K562 (cell line): ENCODE data around the gene SAMD11. TPM values are rescaled to one million over a fixed set of nuclear protein-coding genes. Genes with fewer than 3 reads are reported as not detected.

ENCODE experiments used
- ATAC-seq: fragments of 200-7000 bp; cut with Tn5 transposase; 3 replicates; pipeline ENCODE4 v1.9.1; 2020; ENCODE audit warnings: moderate library complexity
- BruUV-seq: library from RNA; stranded (reverse); fragments of 400-500 nt; replicated peaks from 2 replicates; lab custom pipeline; 2021; lab: Mats Ljungman, UMichigan
- CTCF ChIA-PET: fragments of 300-600 bp; formaldehyde crosslinking; extraction: SDS; loops from one replicate; lab custom pipeline; 2021; ENCODE audit warnings: low intra/inter-chr PET ratio; lab: Yijun Ruan, JAX
- POLR2A ChIA-PET: fragments of 300-600, 350-650 bp; sonication (Branson Sonifier 250); formaldehyde crosslinking; extraction: SDS; loops from one replicate; lab custom pipeline; 2021; ENCODE audit warnings: antibody characterized with exemption, inconsistent platforms; lab: Yijun Ruan, JAX
- DNase-seq, 4 experiments: peaks; one replicate each; pipeline versions ENCODE4 v3.0.0 to v3.0.0-alpha.2; 2011 to 2018; ENCODE audit warnings: low spot score in 3 of 4, mixed read lengths in 3 of 4; ENCODE audit errors: extremely low read depth in 1 of 4
- FAIRE-seq: peaks from 2 replicates; lab custom pipeline; 2011; peaks lifted over from hg19 to GRCh38; lab: Jason Lieb, UNC
- H2AFZ ChIP-seq: 2 replicates; pipeline ENCODE4 v1.6.0; 2011; ENCODE audit warnings: low read depth, low read length, control low read depth, inconsistent platforms
- H3K27ac ChIP-seq: fragments of 200-600 bp; 3 replicates; pipeline ENCODE4 v1.8.0; 2011; ENCODE audit warnings: low read depth, mild to moderate bottlenecking, control low read depth, inconsistent platforms, low read length, moderate library complexity, mixed read lengths; ENCODE audit errors: extremely low read depth
- H3K27me3 ChIP-seq, 2 experiments: fragments of 300-600 bp in 1 of 2; 2 replicates in 1 of 2; 3 replicates in 1 of 2; pipeline versions ENCODE4 v1.6.0 to v1.8.0; 2011; ENCODE audit warnings: inconsistent platforms in 2 of 2, low read length in 2 of 2, mild to moderate bottlenecking in 1 of 2, mixed read lengths in 1 of 2, moderate library complexity in 1 of 2; ENCODE audit not compliant: control insufficient read depth in 2 of 2, insufficient read depth in 2 of 2
- H3K36me3 ChIP-seq: fragments of 300-600 bp; 3 replicates; pipeline ENCODE4 v1.8.0; 2011; ENCODE audit warnings: mild to moderate bottlenecking, low read length, inconsistent platforms; ENCODE audit not compliant: control insufficient read depth, insufficient read depth
- H3K4me1 ChIP-seq, 2 experiments: fragments of 200-600 bp in 1 of 2; replicated peaks in 1 of 2; 2 replicates in 1 of 2; 3 replicates in 1 of 2; pipeline versions ENCODE4 v1.5.1 to v1.8.0; 2011; ENCODE audit warnings: inconsistent platforms in 2 of 2, low read length in 2 of 2, mild to moderate bottlenecking in 1 of 2, mixed read lengths in 1 of 2, moderate library complexity in 1 of 2; ENCODE audit not compliant: control insufficient read depth in 2 of 2, insufficient read depth in 2 of 2
- H3K4me2 ChIP-seq: 2 replicates; pipeline ENCODE4 v1.6.1; 2011; ENCODE audit warnings: low read length, control low read depth, inconsistent platforms, mixed read lengths; ENCODE audit not compliant: insufficient read depth
- H3K4me3 ChIP-seq: fragments of 200-600 bp; sonication (generic), shearing (Covaris generic); 2 replicates; pipeline ENCODE4 v1.5.1; 2016; ENCODE audit warnings: control low read depth, inconsistent platforms
- H3K79me2 ChIP-seq: fragments of 200-600 bp; 3 replicates; pipeline ENCODE4 v1.8.0; 2011; ENCODE audit warnings: low read length, inconsistent platforms; ENCODE audit not compliant: control insufficient read depth, insufficient read depth
- H3K9ac ChIP-seq, 2 experiments: 2 replicates each; pipeline versions ENCODE4 v1.6.0 to v1.6.1; 2011; ENCODE audit warnings: low read depth in 2 of 2, low read length in 2 of 2, control low read depth in 1 of 2, inconsistent platforms in 1 of 2, mild to moderate bottlenecking in 1 of 2, mixed read lengths in 1 of 2; ENCODE audit not compliant: insufficient read depth in 1 of 2
- H3K9me1 ChIP-seq: one replicate; pipeline ENCODE4 v1.6.0; 2011; ENCODE audit warnings: inconsistent platforms, mild to moderate bottlenecking, low read length, moderate library complexity; ENCODE audit not compliant: control insufficient read depth, insufficient read depth
- H3K9me3 ChIP-seq: replicated peaks from 2 replicates; pipeline ENCODE4 v1.5.1; 2011; ENCODE audit warnings: low read depth, low read length, inconsistent platforms; ENCODE audit not compliant: control insufficient read depth, insufficient read depth
- H4K20me1 ChIP-seq: replicated peaks from 2 replicates; pipeline ENCODE4 v1.6.1; 2011; ENCODE audit warnings: low read length, inconsistent platforms, mixed read lengths; ENCODE audit not compliant: control insufficient read depth, insufficient read depth
- DDX20 ChIP-seq: fragments of 450-650 bp; IDR thresholded peaks from 2 replicates; pipeline ENCODE4 v1.6.1; 2016; ENCODE audit warnings: missing genetic modification characterization, low read depth, mild to moderate bottlenecking, missing compliant biosample characterization, moderate library complexity
- JUNB ChIP-seq: fragments of 450-650 bp; formaldehyde crosslinking; conservative IDR thresholded peaks from 2 replicates; pipeline ENCODE4 v1.4.0; 2020; ENCODE audit warnings: mild to moderate bottlenecking
- MED1 ChIP-seq: sonication (generic); formaldehyde crosslinking; IDR thresholded peaks from 2 replicates; pipeline ENCODE4 v1.8.1; 2023; ENCODE audit warnings: missing genetic modification reagents, borderline replicate concordance
- NCOA4 ChIP-seq: fragments of 450-650 bp; IDR thresholded peaks from 2 replicates; pipeline ENCODE4 v1.6.1; 2018; ENCODE audit warnings: mild to moderate bottlenecking; ENCODE audit not compliant: partially characterized antibody
- NR2C2 ChIP-seq, 2 experiments: fragments of 200-800 bp in 1 of 2; sonication (Bioruptor generic) in 1 of 2; sonication (generic) in 1 of 2; formaldehyde crosslinking in 1 of 2; IDR thresholded peaks; 2 replicates each; pipeline versions ENCODE4 v1.6.1 to v1.8.0; 2016 to 2022; ENCODE audit warnings: mild to moderate bottlenecking in 1 of 2, missing compliant biosample characterization in 1 of 2, missing genetic modification characterization in 1 of 2, missing genetic modification reagents in 1 of 2
- SNRNP70 ChIP-seq: fragments of 200-400 bp; formaldehyde crosslinking; optimal IDR thresholded peaks from 2 replicates; pipeline ENCODE3; 2017; ENCODE audit warnings: low read depth, low read length
- STAG1 ChIP-seq: sonication (generic); formaldehyde crosslinking; IDR thresholded peaks from 2 replicates; pipeline ENCODE4 v1.5.0; 2020; ENCODE audit warnings: missing genetic modification reagents, borderline replicate concordance
- TEAD1 ChIP-seq, 2 experiments: fragments of 450-650 bp in 1 of 2; sonication (generic) in 1 of 2; formaldehyde crosslinking; IDR thresholded peaks; 2 replicates each; pipeline versions ENCODE4 v1.4.0 to v1.8.0; 2020 to 2022; ENCODE audit warnings: mild to moderate bottlenecking in 2 of 2, missing genetic modification reagents in 1 of 2
- TEAD4 ChIP-seq, 2 experiments: sonication (generic) in 1 of 2; formaldehyde crosslinking in 1 of 2; IDR thresholded peaks; 2 replicates each; pipeline versions ENCODE4 v1.6.1 to v1.8.0; 2012 to 2022; ENCODE audit warnings: borderline replicate concordance in 1 of 2, inconsistent platforms in 1 of 2, low read length in 1 of 2, mild to moderate bottlenecking in 1 of 2, missing genetic modification reagents in 1 of 2
- ZNF212 ChIP-seq: fragments of 450-650 bp; formaldehyde crosslinking; IDR thresholded peaks from 2 replicates; pipeline ENCODE4 v1.4.0; 2020; ENCODE audit warnings: mild to moderate bottlenecking
- ZNF24 ChIP-seq: fragments of 450-650 bp; IDR thresholded peaks from 2 replicates; pipeline ENCODE4 v1.6.1; 2016
- ZNF347 ChIP-seq: fragments of 450-650 bp; formaldehyde crosslinking; IDR thresholded peaks from 2 replicates; pipeline ENCODE4 v1.4.0; 2020; ENCODE audit warnings: low read depth, mild to moderate bottlenecking, moderate library complexity
- WGBS: fragments of 100-300 bp; shearing (Covaris generic); methylation state at CpG from one replicate; pipeline ENCODE4 v1.1.6; 2016; ENCODE audit warnings: low coverage, mixed read lengths; ENCODE audit not compliant: insufficient coverage; ENCODE audit errors: missing lambda C conversion rate; 5-methylcytosine and 5-hydroxymethylcytosine counted together
- in situ Hi-C: fragments of 300-500 bp; cut with MboI; formaldehyde crosslinking; loops from 4 replicates; pipeline ENCODE4 v1.15.0; 2018; ENCODE audit warnings: inconsistent platforms, mixed read lengths
- intact Hi-C: fragments of 100-400 bp; cut with micrococcal nuclease; formaldehyde crosslinking; loops from 2 replicates; pipeline ENCODE4 v1.14.2; 2022
- polyA plus RNA-seq, 8 experiments: library from polyadenylated mRNA; depleted of rRNA in 4 of 8; stranded (reverse) in 5 of 8; unstranded in 3 of 8; fragments of >200 nt; fragmentation: Nextera tagmentation in 2 of 8; fragmentation: Illumina TruSeq in 1 of 8; extraction: Ambion mirVana in 2 of 8; extraction: Trizol in 1 of 8; gene quantifications; 2 replicates each; pipeline versions ENCODE4 v1.2.1 to v1.2.3, GENCODE V29; 2011 to 2014; ENCODE audit warnings: inconsistent platforms in 1 of 8, missing spikeins in 1 of 8
- total RNA-seq, 7 experiments: library from RNA; depleted of rRNA in 6 of 7; stranded (reverse); fragments of >200 nt in 6 of 7; fragmentation: Illumina TruSeq in 2 of 7; extraction: Trizol in 2 of 7; gene quantifications; 2 replicates each; pipeline versions ENCODE4 v1.2.1 to v1.2.3, GENCODE V29; 2011 to 2021; ENCODE audit warnings: low replicate concordance in 1 of 7
- TF ChIP-seq, protein P1 (sequence below): IDR thresholded peaks from 2 replicates; pipeline ENCODE4 v1.6.1; 2012; ENCODE audit warnings: low read depth, low read length, improper control_type of control experiment, borderline replicate concordance
- TF ChIP-seq, protein P2 (sequence below): fragments of 250-450 bp; sonication (Bioruptor Pico); IDR thresholded peaks from 2 replicates; pipeline ENCODE4 v1.8.0; 2021; ENCODE audit warnings: moderate library complexity, mild to moderate bottlenecking, inconsistent platforms
- TF ChIP-seq, protein P3 (sequence below), 2 experiments: IDR thresholded peaks; 2 replicates each; pipeline ENCODE4 v1.6.1; 2012; ENCODE audit warnings: improper control_type of control experiment in 2 of 2, low read depth in 2 of 2, low read length in 2 of 2, borderline replicate concordance in 1 of 2

The SAMD11 gene
- total and polyA plus RNA-seq, 9 of the 15 experiments (the other 6 are each of a cell fraction or from before 2014, with no cell fraction given) = 0.07 to 0.82 (median 0.11) TPM; not detected in 2

GRCh38 chr1:890661-891060 is 33.1 kb upstream of the SAMD11 start:
- no peaks in the 10 kb centered on the region for H3K79me2 ChIP-seq
- no peak overlapping the region for H2AFZ ChIP-seq
- no TSS peak for BruUV-seq
- no peaks in the 10 kb centered on the region for H3K36me3 ChIP-seq
- TF ChIP-seq TEAD4 (IDR thresholded peaks at IDR 0.05; ENCODE audit: low read length) (no peak), TEAD4 (CRISPR knock-in tag; IDR thresholded peaks at IDR 0.05; ENCODE audit: borderline replicate concordance) (no peak), NCOA4 (no peak), DDX20 (tag) (no peak), ZNF24 (no peak), MED1 (no peak), NR2C2 (CRISPR knock-in tag; IDR thresholded peaks at IDR 0.05) (no peak), NR2C2 (tag; IDR thresholded peaks at IDR 0.05) (no peak), ZNF212 (no peak), ZNF347 (no peak), TEAD1 (CRISPR knock-in tag; IDR thresholded peaks at IDR 0.05) (no peak), JUNB (CRISPR knock-in tag) (no peak), STAG1 (CRISPR knock-in tag) (no peak), SNRNP70 (no peak)
- TF ChIP-seq, protein P1, sequence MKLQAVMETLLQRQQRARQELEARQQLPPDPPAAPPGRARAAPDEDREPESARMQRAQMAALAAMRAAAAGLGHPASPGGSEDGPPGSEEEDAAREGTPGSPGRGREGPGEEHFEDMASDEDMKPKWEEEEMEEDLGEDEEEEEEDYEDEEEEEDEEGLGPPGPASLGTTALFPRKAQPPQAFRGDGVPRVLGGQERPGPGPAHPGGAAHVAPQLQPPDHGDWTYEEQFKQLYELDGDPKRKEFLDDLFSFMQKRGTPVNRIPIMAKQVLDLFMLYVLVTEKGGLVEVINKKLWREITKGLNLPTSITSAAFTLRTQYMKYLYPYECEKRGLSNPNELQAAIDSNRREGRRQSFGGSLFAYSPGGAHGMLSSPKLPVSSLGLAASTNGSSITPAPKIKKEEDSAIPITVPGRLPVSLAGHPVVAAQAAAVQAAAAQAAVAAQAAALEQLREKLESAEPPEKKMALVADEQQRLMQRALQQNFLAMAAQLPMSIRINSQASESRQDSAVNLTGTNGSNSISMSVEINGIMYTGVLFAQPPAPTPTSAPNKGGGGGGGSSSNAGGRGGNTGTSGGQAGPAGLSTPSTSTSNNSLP = no peak
- TF ChIP-seq, protein P2, sequence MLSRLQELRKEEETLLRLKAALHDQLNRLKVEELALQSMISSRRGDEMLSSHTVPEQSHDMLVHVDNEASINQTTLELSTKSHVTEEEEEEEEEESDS (CRISPR knock-in tag) = no peak
- TF ChIP-seq, protein P3, sequence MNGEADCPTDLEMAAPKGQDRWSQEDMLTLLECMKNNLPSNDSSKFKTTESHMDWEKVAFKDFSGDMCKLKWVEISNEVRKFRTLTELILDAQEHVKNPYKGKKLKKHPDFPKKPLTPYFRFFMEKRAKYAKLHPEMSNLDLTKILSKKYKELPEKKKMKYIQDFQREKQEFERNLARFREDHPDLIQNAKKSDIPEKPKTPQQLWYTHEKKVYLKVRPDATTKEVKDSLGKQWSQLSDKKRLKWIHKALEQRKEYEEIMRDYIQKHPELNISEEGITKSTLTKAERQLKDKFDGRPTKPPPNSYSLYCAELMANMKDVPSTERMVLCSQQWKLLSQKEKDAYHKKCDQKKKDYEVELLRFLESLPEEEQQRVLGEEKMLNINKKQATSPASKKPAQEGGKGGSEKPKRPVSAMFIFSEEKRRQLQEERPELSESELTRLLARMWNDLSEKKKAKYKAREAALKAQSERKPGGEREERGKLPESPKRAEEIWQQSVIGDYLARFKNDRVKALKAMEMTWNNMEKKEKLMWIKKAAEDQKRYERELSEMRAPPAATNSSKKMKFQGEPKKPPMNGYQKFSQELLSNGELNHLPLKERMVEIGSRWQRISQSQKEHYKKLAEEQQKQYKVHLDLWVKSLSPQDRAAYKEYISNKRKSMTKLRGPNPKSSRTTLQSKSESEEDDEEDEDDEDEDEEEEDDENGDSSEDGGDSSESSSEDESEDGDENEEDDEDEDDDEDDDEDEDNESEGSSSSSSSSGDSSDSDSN (IDR thresholded peaks at IDR 0.05; ENCODE audit: borderline replicate concordance in 1 of 2, low read depth in 2 of 2, low read length in 2 of 2) = no peak
- in situ Hi-C loops = no loop called here
- peaks cover 25 to 28% of the 10 kb centered on the region in 2 experiments for H3K27me3 ChIP-seq
- H4K20me1 ChIP-seq = no peaks in the 10 kb centered on the region
- H3K9me1 ChIP-seq = no peaks in the 10 kb centered on the region
- POLR2A ChIA-PET = interaction anchor here (0.6 kb wide), 1 partner anchor 18 kb away, joined by 3 read pairs; no protein-coding TSS in a partner anchor
- ATAC-seq (peak; percentile 37; the same call in 1 of the 3 replicates), FAIRE-seq (no peak), DNase-seq (no peak)
- intact Hi-C loops = no loop called here
- H3K27ac ChIP-seq = no peak overlapping the region
- no peak overlapping the region for H3K4me2 ChIP-seq
- 0% methylated on average over 3 of the region's 3 CpGs for WGBS
- no peaks in the 10 kb centered on the region for H3K9me3 ChIP-seq
- no peaks in the 10 kb centered on the region for H3K4me1 ChIP-seq
- H3K4me3 ChIP-seq = no peak overlapping the region
- H3K9ac ChIP-seq = no peak overlapping the region
- CTCF ChIA-PET = no interaction called here
